ENCODE data around the gene IRF8. TPM values are rescaled to one million over a fixed set of nuclear protein-coding genes. Genes with fewer than 3 reads are reported as not detected.

Gene IRF8
- total and polyA plus RNA-seq, 12 donors: 0.72 to 29.4 (median 2.1) TPM

GRCh38 chr16:85948138-85948509 is 49.2 kb downstream of the IRF8 start:
- Histone ChIP-seq H3K4me1 (peaks cover 0 to 10% (median 0%) of the 10 kb centered on the region in 9 donors), H3K9me3 (no peaks in the 10 kb centered on the region), H3K27ac (no peak overlapping the region), H3K27me3 (peaks cover 0 to 66% (median 36%) of the 10 kb centered on the region in 7 donors), H3K4me3 (peak overlapping the region in 2 of 10 donors; percentile 10 to 35), H3K36me3 (no peaks in the 10 kb centered on the region)
- TF ChIP-seq CTCF (IDR thresholded peaks at IDR 0.05): no peak
- intact Hi-C loops (cut with DNase I): no loop called here
- WGBS, 2 donors: 88 to 91% methylated on average over 20 of the region's 20 CpGs
- ATAC-seq (no peak), DNase-seq (no peak)

GRCh38 chr16:85948616-85949265 is 49.8 kb downstream of the IRF8 start:
- Histone ChIP-seq H3K9me3 (no peaks in the 10 kb centered on the region), H3K27me3 (peaks cover 0 to 71% (median 36%) of the 10 kb centered on the region in 7 donors), H3K27ac (no peak overlapping the region), H3K4me1 (peaks cover 0 to 10% (median 0%) of the 10 kb centered on the region in 9 donors), H3K36me3 (no peaks in the 10 kb centered on the region), H3K4me3 (no peak overlapping the region)
- no peak for DNase-seq
- WGBS, 2 donors: 79 to 80% methylated on average over 14 of the region's 14 CpGs
- TF ChIP-seq CTCF (IDR thresholded peaks at IDR 0.05): no peak
- ATAC-seq: no peak
- intact Hi-C loops (cut with DNase I): no loop called here

- no peaks in the 10 kb centered on the region for H3K36me3 ChIP-seq
- peaks cover 0 to 10% (median 0%) of the 10 kb centered on the region in 9 donors for H3K4me1 ChIP-seq
- no peak for DNase-seq
- no peak overlapping the region for H3K27ac ChIP-seq
- no peak for TF ChIP-seq CTCF (IDR thresholded peaks at IDR 0.05)
- no peaks in the 10 kb centered on the region for H3K9me3 ChIP-seq
- ATAC-seq: no peak
- H3K27me3 ChIP-seq: peaks cover 0 to 81% (median 40%) of the 10 kb centered on the region in 7 donors
- H3K4me3 ChIP-seq: no peak overlapping the region
- intact Hi-C loops (cut with DNase I): no loop called here
- 58 to 72% methylated on average over 14 of the region's 14 CpGs for whole genome bisulfite sequencing, 2 donors
Observed at GRCh38 chr16:85950136-85950918, 51.4 kb downstream of the IRF8 start.

GRCh38 chr16:85952197-85952596 is 53.2 kb downstream of the IRF8 start:
- no peak for TF ChIP-seq CTCF (IDR thresholded peaks at IDR 0.05)
- Histone ChIP-seq H3K4me3 (no peak overlapping the region), H3K4me1 (peaks cover 0 to 10% (median 0%) of the 10 kb centered on the region in 9 donors), H3K9me3 (no peaks in the 10 kb centered on the region), H3K36me3 (no peaks in the 10 kb centered on the region), H3K27ac (no peak overlapping the region), H3K27me3 (peaks cover 0 to 83% (median 28%) of the 10 kb centered on the region in 7 donors)
- no peak for ATAC-seq
- intact Hi-C loops (cut with DNase I): no loop called here
- DNase-seq: no peak
- WGBS, 2 donors: 89 to 92% methylated on average over 12 of the region's 12 CpGs

Data from heart right ventricle (tissue), 16 donors.